H9 (cell line): Measurements from ENCODE around the gene ANKRD13A. TPM values are rescaled to one million over a fixed set of nuclear protein-coding genes. Genes with fewer than 3 reads are reported as not detected.

ENCODE experiments used
- DNase-seq: peaks from one replicate; pipeline ENCODE4 v3.0.0-alpha.2; 2017
- H2AFZ ChIP-seq: one replicate; pipeline ENCODE4 v1.6.1; 2013; ENCODE audit warnings: mild to moderate bottlenecking, low read length, control low read depth, moderate library complexity
- H2AK5ac ChIP-seq: 2 replicates; pipeline ENCODE4 v1.6.1; 2013; ENCODE audit warnings: low read length, control low read depth, mixed read lengths; ENCODE audit not compliant: insufficient read length
- H2BK120ac ChIP-seq: one replicate; pipeline ENCODE4 v1.6.1; 2013; ENCODE audit warnings: low read depth, mild to moderate bottlenecking, low read length, control low read depth, inconsistent platforms; ENCODE audit not compliant: poor library complexity, severe bottlenecking
- H2BK12ac ChIP-seq: 2 replicates; pipeline ENCODE4 v1.6.1; 2013; ENCODE audit warnings: low read length, control low read depth, mixed read lengths, low read depth; ENCODE audit not compliant: insufficient read length
- H2BK15ac ChIP-seq: 2 replicates; pipeline ENCODE4 v1.6.1; 2013; ENCODE audit warnings: low read depth, low read length, control low read depth
- H2BK20ac ChIP-seq: one replicate; pipeline ENCODE4 v1.6.1; 2013; ENCODE audit warnings: low read depth, mild to moderate bottlenecking, low read length, control low read depth, inconsistent platforms; ENCODE audit not compliant: poor library complexity, severe bottlenecking
- H2BK5ac ChIP-seq: 2 replicates; pipeline ENCODE4 v1.6.1; 2013; ENCODE audit warnings: low read length, control low read depth, mixed read lengths; ENCODE audit not compliant: insufficient read length
- H3K14ac ChIP-seq: 2 replicates; pipeline ENCODE4 v1.6.1; 2013; ENCODE audit warnings: low read length, control low read depth; ENCODE audit not compliant: insufficient read depth
- H3K18ac ChIP-seq: 2 replicates; pipeline ENCODE4 v1.6.1; 2013; ENCODE audit warnings: low read depth, mild to moderate bottlenecking, mixed read lengths, low read length, control low read depth; ENCODE audit not compliant: insufficient read length
- H3K23ac ChIP-seq: 2 replicates; pipeline ENCODE4 v1.6.1; 2013; ENCODE audit warnings: low read length, control low read depth, mixed read lengths, low read depth; ENCODE audit not compliant: insufficient read length
- H3K23me2 ChIP-seq: 2 replicates; pipeline ENCODE4 v1.6.1; 2013; ENCODE audit warnings: low read depth, mild to moderate bottlenecking, mixed read lengths, low read length, control low read depth; ENCODE audit not compliant: insufficient read length, poor library complexity, severe bottlenecking
- H3K27ac ChIP-seq: 2 replicates; pipeline ENCODE4 v1.5.1; 2013; ENCODE audit warnings: low read length, control low read depth, mixed read lengths, low read depth; ENCODE audit not compliant: insufficient read length
- H3K27me3 ChIP-seq: 2 replicates; pipeline ENCODE4 v1.6.1; 2013; ENCODE audit warnings: low read length, control low read depth, inconsistent platforms; ENCODE audit not compliant: insufficient read depth
- H3K4ac ChIP-seq: 2 replicates; pipeline ENCODE4 v1.6.1; 2013; ENCODE audit warnings: low read depth, mild to moderate bottlenecking, control low read depth, inconsistent platforms, low read length, moderate library complexity
- H3K4me1 ChIP-seq: 2 replicates; pipeline ENCODE4 v1.6.1; 2013; ENCODE audit warnings: low read length, control low read depth, inconsistent platforms; ENCODE audit not compliant: insufficient read depth
- H3K4me2 ChIP-seq: 2 replicates; pipeline ENCODE4 v1.6.1; 2013; ENCODE audit warnings: low read length, control low read depth, mixed read lengths; ENCODE audit not compliant: insufficient read length, insufficient read depth
- H3K56ac ChIP-seq: 2 replicates; pipeline ENCODE4 v1.6.1; 2013; ENCODE audit warnings: low read depth, mild to moderate bottlenecking, mixed read lengths, low read length, control low read depth; ENCODE audit not compliant: insufficient read length
- H3K79me1 ChIP-seq: 2 replicates; pipeline ENCODE4 v1.6.1; 2013; ENCODE audit warnings: low read depth, mild to moderate bottlenecking, moderate library complexity, low read length, control low read depth, inconsistent platforms; ENCODE audit not compliant: insufficient read depth, poor library complexity, severe bottlenecking
- H3K79me2 ChIP-seq: 2 replicates; pipeline ENCODE4 v1.6.1; 2013; ENCODE audit warnings: low read length, control low read depth, inconsistent platforms; ENCODE audit not compliant: insufficient read depth
- H3K9ac ChIP-seq: 2 replicates; pipeline ENCODE4 v1.6.1; 2013; ENCODE audit warnings: low read length, control low read depth, mixed read lengths; ENCODE audit not compliant: insufficient read length; ENCODE audit errors: extremely low read depth
- H3K9me3 ChIP-seq: one replicate; pipeline ENCODE4 v1.6.1; 2013; ENCODE audit warnings: low read depth, low read length, inconsistent platforms; ENCODE audit not compliant: control insufficient read depth
- H3T11ph ChIP-seq: one replicate; pipeline ENCODE4 v1.6.1; 2013; ENCODE audit warnings: mild to moderate bottlenecking, low read length, control low read depth, inconsistent platforms
- H4K20me1 ChIP-seq: one replicate; pipeline ENCODE4 v1.6.1; 2013; ENCODE audit not compliant: control insufficient read depth, insufficient read length, insufficient read depth
- H4K5ac ChIP-seq: 2 replicates; pipeline ENCODE4 v1.6.1; 2013; ENCODE audit warnings: low read depth, mild to moderate bottlenecking, mixed read lengths, low read length, control low read depth; ENCODE audit not compliant: insufficient read length
- H4K8ac ChIP-seq: replicated peaks from 2 replicates; pipeline ENCODE4 v1.6.1; 2013; ENCODE audit warnings: low read length, control low read depth, mixed read lengths, low read depth; ENCODE audit not compliant: insufficient read length
- H4K91ac ChIP-seq: 2 replicates; pipeline ENCODE4 v1.6.1; 2013; ENCODE audit warnings: low read depth, mild to moderate bottlenecking, moderate library complexity, mixed read lengths, low read length, control low read depth; ENCODE audit not compliant: insufficient read length
- H3K27ac Mint-ChIP-seq, 3 experiments: 2 replicates in 2 of 3; 3 replicates in 1 of 3; pipeline ENCODE4 v1.8.0; 2020 to 2021; ENCODE audit warnings: mixed read lengths in 3 of 3, mild to moderate bottlenecking in 1 of 3, moderate library complexity in 1 of 3
- H3K27me3 Mint-ChIP-seq: 2 replicates; pipeline ENCODE4 v1.8.0; 2021; ENCODE audit warnings: low read depth, mild to moderate bottlenecking, moderate library complexity, mixed read lengths
- H3K36me3 Mint-ChIP-seq, 3 experiments: 2 replicates in 2 of 3; 3 replicates in 1 of 3; pipeline ENCODE4 v1.8.0; 2020 to 2021; ENCODE audit warnings: low read depth in 3 of 3, mixed read lengths in 3 of 3; ENCODE audit not compliant: insufficient read depth in 1 of 3
- H3K4me1 Mint-ChIP-seq, 2 experiments: 2 replicates each; pipeline ENCODE4 v1.8.0; 2020; ENCODE audit warnings: mixed read lengths in 2 of 2
- H3K4me3 Mint-ChIP-seq, 2 experiments: 2 replicates in 1 of 2; 3 replicates in 1 of 2; pipeline ENCODE4 v1.8.0; 2020 to 2021; ENCODE audit warnings: mild to moderate bottlenecking in 2 of 2, mixed read lengths in 2 of 2, moderate library complexity in 1 of 2
- H3K9me3 Mint-ChIP-seq, 2 experiments: 2 replicates in 1 of 2; 3 replicates in 1 of 2; pipeline ENCODE4 v1.8.0; 2020; ENCODE audit warnings: mild to moderate bottlenecking in 2 of 2, mixed read lengths in 2 of 2, moderate library complexity in 1 of 2
- CTCF ChIP-seq: fragments of 200-600 bp; sonication (generic); conservative IDR thresholded peaks from 3 replicates; pipeline ENCODE4 v1.8.0; 2021; ENCODE audit warnings: antibody characterized with exemption, mild to moderate bottlenecking
- WGBS: extraction: QIAGEN DNeasy Blood & Tissue Kit; methylation state at CpG from one replicate; pipeline ENCODE4 v1.1.7; 2013; ENCODE audit warnings: missing lambda C conversion rate, low lambda C conversion rate, mixed read lengths; ENCODE audit not compliant: insufficient read length; ENCODE audit errors: extremely low coverage; 5-methylcytosine and 5-hydroxymethylcytosine counted together
- total RNA-seq: library from RNA; stranded (reverse); gene quantifications from 2 replicates; pipeline ENCODE4 v1.2.1, GENCODE V29; 2021

The ANKRD13A gene
- total RNA-seq, 1 experiment from 2014 or later: 18.0 TPM

GRCh38 chr12:110088936-110089335 is 89.7 kb downstream of the ANKRD13A start:
- H3K79me2 ChIP-seq: no peaks in the 10 kb centered on the region

More at GRCh38 chr12:110088936-110089335, 89.7 kb downstream of the ANKRD13A start:
- Histone ChIP-seq H3K23me2 (no peaks in the 10 kb centered on the region), H3K23ac (no peak overlapping the region), H3K4me2 (no peak overlapping the region), H3K9ac (no peak overlapping the region), H2AK5ac (no peak overlapping the region), H3K14ac (no peak overlapping the region), H2BK20ac (no peak overlapping the region), H3K4ac (no peak overlapping the region), H4K8ac (no peak overlapping the region), H3K4me1 (no peaks in the 10 kb centered on the region), H3K27ac (no peak overlapping the region), H3K56ac (no peak overlapping the region), H4K91ac (no peak overlapping the region), H3K27me3 (no peaks in the 10 kb centered on the region), H2BK15ac (no peak overlapping the region), H2BK12ac (no peak overlapping the region), H2AFZ (no peak overlapping the region), H3K18ac (no peak overlapping the region), H4K20me1 (no peaks in the 10 kb centered on the region), H3K79me1 (no peaks in the 10 kb centered on the region), H2BK5ac (no peak overlapping the region), H3K9me3 (no peaks in the 10 kb centered on the region), H2BK120ac (no peak overlapping the region), H4K5ac (no peak overlapping the region), H3T11ph (no peak overlapping the region)
- no peak for TF ChIP-seq CTCF
- Mint-ChIP-seq H3K27ac (no peak overlapping the region), H3K9me3 (no peaks in the 10 kb centered on the region), H3K4me3 (no peak overlapping the region), H3K36me3 (no peaks in the 10 kb centered on the region), H3K27me3 (peaks cover 33% of the 10 kb centered on the region), H3K4me1 (no peaks in the 10 kb centered on the region)
- whole genome bisulfite sequencing: no CpG with 5 or more reads among the region's 5 CpGs
- no peak for DNase-seq

Other genes with a start within 250 kb of the ANKRD13A start
- 4.9 TPM in 2 replicates for gene TRPV4, start 166.0 kb upstream of the ANKRD13A start, total RNA-seq
- 15.5 and 15.7 TPM in 2 replicates for gene GLTP, start 118.9 kb upstream of the ANKRD13A start, total RNA-seq
- gene TCHP, start 99.2 kb upstream of the ANKRD13A start, total RNA-seq: 12.6 and 13.3 TPM in 2 replicates
- 25.0 and 27.0 TPM in 2 replicates for gene GIT2, start 3.1 kb upstream of the ANKRD13A start, total RNA-seq
- gene C12orf76, start 49.1 kb downstream of the ANKRD13A start, total RNA-seq: 8.9 and 9.7 TPM in 2 replicates
- gene IFT81, start 124.9 kb downstream of the ANKRD13A start, total RNA-seq: 9.3 and 9.7 TPM in 2 replicates